ENCODE data around the gene OBSCN. TPM values are rescaled to one million over a fixed set of nuclear protein-coding genes. Genes with fewer than 3 reads are reported as not detected.

Gene OBSCN
- total RNA-seq, 1 donor from 2014 or later = 10.2 TPM

GRCh38 chr1:228338521-228339051 lies 130.7 kb downstream of the OBSCN start:
- Mint-ChIP-seq H3K27me3 (ENCODE audit: low read depth) (no peaks in the 10 kb centered on the region), H3K4me3 (ENCODE audit: unreplicated experiment) (no peak overlapping the region), H3K4me1 (ENCODE audit: low read depth) (no peaks in the 10 kb centered on the region), H3K9me3 (ENCODE audit: low read depth) (no peaks in the 10 kb centered on the region), H3K36me3 (ENCODE audit: low read depth) (no peaks in the 10 kb centered on the region), H3K27ac (ENCODE audit: unreplicated experiment) (no peak overlapping the region)
- TF ChIP-seq CTCF (IDR thresholded peaks at IDR 0.05) = no peak
- DNase-seq (ENCODE audit: low spot score) = no peak

- H3K4me3 Mint-ChIP-seq (ENCODE audit: unreplicated experiment) = no peak overlapping the region
- no peaks in the 10 kb centered on the region for H3K27me3 Mint-ChIP-seq (ENCODE audit: low read depth)
- peaks cover under 1% of the 10 kb centered on the region for H3K4me1 Mint-ChIP-seq (ENCODE audit: low read depth)
- H3K9me3 Mint-ChIP-seq (ENCODE audit: low read depth) = no peaks in the 10 kb centered on the region
- no peaks in the 10 kb centered on the region for H3K36me3 Mint-ChIP-seq (ENCODE audit: low read depth)
- H3K27ac Mint-ChIP-seq (ENCODE audit: unreplicated experiment) = no peak overlapping the region
- no peak for TF ChIP-seq CTCF (IDR thresholded peaks at IDR 0.05)
- no peak for DNase-seq (ENCODE audit: low spot score)
Measured at GRCh38 chr1:228339059-228339704, 131.3 kb downstream of the OBSCN start.

- DNase-seq (ENCODE audit: low spot score) = no peak
- peaks cover 2% of the 10 kb centered on the region for H3K4me1 Mint-ChIP-seq (ENCODE audit: low read depth)
- H3K4me3 Mint-ChIP-seq (ENCODE audit: unreplicated experiment) = no peak overlapping the region
- no peaks in the 10 kb centered on the region for H3K36me3 Mint-ChIP-seq (ENCODE audit: low read depth)
- no peaks in the 10 kb centered on the region for H3K27me3 Mint-ChIP-seq (ENCODE audit: low read depth)
- H3K9me3 Mint-ChIP-seq (ENCODE audit: low read depth) = no peaks in the 10 kb centered on the region
- no peak for TF ChIP-seq CTCF (IDR thresholded peaks at IDR 0.05)
- H3K27ac Mint-ChIP-seq (ENCODE audit: unreplicated experiment) = no peak overlapping the region
Measured at GRCh38 chr1:228339766-228340685, 132.2 kb downstream of the OBSCN start.

GRCh38 chr1:228340686-228341449 lies 133.0 kb downstream of the OBSCN start:
- no peaks in the 10 kb centered on the region for H3K9me3 Mint-ChIP-seq (ENCODE audit: low read depth)
- H3K4me1 Mint-ChIP-seq (ENCODE audit: low read depth) = peaks cover 2% of the 10 kb centered on the region
- no peaks in the 10 kb centered on the region for H3K36me3 Mint-ChIP-seq (ENCODE audit: low read depth)
- H3K27ac Mint-ChIP-seq (ENCODE audit: unreplicated experiment) = no peak overlapping the region
- H3K27me3 Mint-ChIP-seq (ENCODE audit: low read depth) = no peaks in the 10 kb centered on the region
- TF ChIP-seq CTCF (IDR thresholded peaks at IDR 0.05) = peak; percentile 63
- peak; percentile 88 for DNase-seq (ENCODE audit: low spot score)
- no peak overlapping the region for H3K4me3 Mint-ChIP-seq (ENCODE audit: unreplicated experiment)

- TF ChIP-seq CTCF (IDR thresholded peaks at IDR 0.05) = no peak
- Mint-ChIP-seq H3K9me3 (ENCODE audit: low read depth) (no peaks in the 10 kb centered on the region), H3K36me3 (ENCODE audit: low read depth) (no peaks in the 10 kb centered on the region), H3K4me1 (ENCODE audit: low read depth) (peaks cover 2% of the 10 kb centered on the region), H3K27me3 (ENCODE audit: low read depth) (no peaks in the 10 kb centered on the region), H3K27ac (ENCODE audit: unreplicated experiment) (no peak overlapping the region), H3K4me3 (ENCODE audit: unreplicated experiment) (no peak overlapping the region)
- DNase-seq (ENCODE audit: low spot score) = no peak
Measured at GRCh38 chr1:228341450-228341813, 133.6 kb downstream of the OBSCN start.
